Fibroblast of mammary gland (primary cell): Measurements from ENCODE around the gene CUL9.

ENCODE experiments used
- DNase-seq: peaks from one replicate; pipeline ENCODE4 v3.0.0-alpha.2; 2010; ENCODE audit warnings: low read depth
- H3K4me3 ChIP-seq: 2 replicates; pipeline ENCODE4 v1.5.1; 2011; ENCODE audit warnings: low read depth, mild to moderate bottlenecking, low read length, moderate library complexity; ENCODE audit not compliant: control insufficient read depth
- TF ChIP-seq, protein P1 (sequence below): conservative IDR thresholded peaks from 2 replicates; pipeline ENCODE4 v1.5.1; 2011; ENCODE audit warnings: low read depth, low read length, inconsistent platforms; ENCODE audit not compliant: control insufficient read depth, insufficient read depth

CUL9 gene

DNA sequence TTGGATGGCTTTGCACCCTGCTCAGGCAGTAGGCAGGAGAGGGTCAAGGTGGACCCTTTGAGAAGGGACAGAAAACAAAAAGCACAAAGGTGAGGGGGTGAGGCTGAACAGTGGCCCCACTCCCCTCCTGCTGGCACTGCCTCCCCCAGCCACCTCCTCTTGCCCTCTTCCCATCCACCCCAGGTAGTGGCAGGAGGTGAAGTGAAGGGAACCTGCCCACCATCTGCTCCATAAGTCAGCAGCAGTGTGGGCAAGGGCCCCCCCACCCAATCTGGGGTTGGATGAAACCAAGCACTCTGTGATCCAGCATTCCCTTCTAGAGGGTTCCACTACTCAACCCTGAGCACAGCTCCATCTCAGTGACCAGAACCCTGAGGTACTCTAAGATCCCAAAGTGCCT is 89.9 kb downstream of the CUL9 start:
- no peak overlapping the region for H3K4me3 ChIP-seq
- no peak for DNase-seq
- TF ChIP-seq, protein P1, sequence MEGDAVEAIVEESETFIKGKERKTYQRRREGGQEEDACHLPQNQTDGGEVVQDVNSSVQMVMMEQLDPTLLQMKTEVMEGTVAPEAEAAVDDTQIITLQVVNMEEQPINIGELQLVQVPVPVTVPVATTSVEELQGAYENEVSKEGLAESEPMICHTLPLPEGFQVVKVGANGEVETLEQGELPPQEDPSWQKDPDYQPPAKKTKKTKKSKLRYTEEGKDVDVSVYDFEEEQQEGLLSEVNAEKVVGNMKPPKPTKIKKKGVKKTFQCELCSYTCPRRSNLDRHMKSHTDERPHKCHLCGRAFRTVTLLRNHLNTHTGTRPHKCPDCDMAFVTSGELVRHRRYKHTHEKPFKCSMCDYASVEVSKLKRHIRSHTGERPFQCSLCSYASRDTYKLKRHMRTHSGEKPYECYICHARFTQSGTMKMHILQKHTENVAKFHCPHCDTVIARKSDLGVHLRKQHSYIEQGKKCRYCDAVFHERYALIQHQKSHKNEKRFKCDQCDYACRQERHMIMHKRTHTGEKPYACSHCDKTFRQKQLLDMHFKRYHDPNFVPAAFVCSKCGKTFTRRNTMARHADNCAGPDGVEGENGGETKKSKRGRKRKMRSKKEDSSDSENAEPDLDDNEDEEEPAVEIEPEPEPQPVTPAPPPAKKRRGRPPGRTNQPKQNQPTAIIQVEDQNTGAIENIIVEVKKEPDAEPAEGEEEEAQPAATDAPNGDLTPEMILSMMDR, result no peak

DNA sequence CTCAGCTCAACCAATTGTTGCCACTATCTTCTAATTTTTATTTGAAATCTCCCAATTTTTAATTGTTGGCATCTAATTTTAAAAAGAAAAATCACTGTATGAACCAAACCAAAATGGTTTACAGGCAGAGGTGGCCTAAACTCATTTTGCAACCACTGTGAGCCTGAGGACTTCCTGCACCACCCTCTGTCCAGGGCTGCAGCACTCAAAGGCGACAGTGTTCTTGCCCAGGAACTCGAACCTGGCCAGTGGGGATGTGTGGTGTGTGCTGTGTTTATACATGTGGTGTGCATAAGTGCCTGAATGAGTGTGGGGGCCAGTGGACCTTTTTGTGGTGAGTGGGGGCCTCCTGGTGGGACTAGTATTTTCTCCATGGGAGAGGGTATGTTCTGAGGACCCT is 91.7 kb downstream of the CUL9 start:
- DNase-seq, result no peak
- H3K4me3 ChIP-seq, result no peak overlapping the region
- TF ChIP-seq, protein P1, result no peak
